NOMO-1 treated with dmso at 0.1 percent for 144 hours (cell line): ENCODE measurements around the gene C12orf56.
"Not testable (repeated sequence)": the region's sequence is repeated elsewhere in the genome, so short reads cannot be mapped to it uniquely, and the experiment has no call there.

ENCODE experiments used
- DNase-seq: peaks from one replicate; lab custom pipeline; 2025; ENCODE audit not compliant: unreplicated experiment; lab: John Stamatoyannopoulos, UW

Gene C12orf56

GRCh38 chr12:64240781-64241180 is 149.8 kb downstream of the C12orf56 start:
- DNase-seq = no peak

- no peak for DNase-seq
These were observed 153.2 kb downstream of the C12orf56 start for GRCh38 chr12:64237382-64237781.

GRCh38 chr12:64236549-64236948 is 154.0 kb downstream of the C12orf56 start:
- no peak for DNase-seq

GRCh38 chr12:64232196-64232595 is 158.4 kb downstream of the C12orf56 start:
- no peak for DNase-seq

GRCh38 chr12:64229796-64230195 is 160.8 kb downstream of the C12orf56 start:
- DNase-seq = no peak

GRCh38 chr12:64229240-64229639 is 161.3 kb downstream of the C12orf56 start:
- DNase-seq = no peak

- no peak for DNase-seq
These were observed 164.9 kb downstream of the C12orf56 start for GRCh38 chr12:64225626-64226025.

- peak; percentile 82 for DNase-seq
These were observed 168.4 kb downstream of the C12orf56 start, which contains the start of gene KICS2 for GRCh38 chr12:64222009-64222765. KICS2 (minus strand) TSS chr12:64222296; CDS start chr12:64222237, 59 bp downstream.

DNA sequence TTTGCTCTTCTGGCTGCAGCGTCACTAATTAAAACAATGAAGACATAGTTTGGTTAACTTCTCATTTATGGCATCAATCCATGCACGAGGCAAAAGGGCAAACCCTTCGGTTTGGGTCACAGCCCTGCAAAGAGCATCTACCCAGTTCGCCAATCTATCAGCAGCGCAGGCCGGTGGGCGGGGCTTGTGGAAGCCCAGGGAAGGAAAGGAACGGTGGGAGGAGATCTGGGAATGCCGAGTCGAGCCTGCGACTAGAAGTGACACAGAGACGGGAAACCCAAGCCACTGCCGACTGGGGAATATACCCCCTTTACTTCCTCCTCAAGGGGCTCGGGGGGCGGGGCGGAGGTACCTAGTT is 168.9 kb downstream of the C12orf56 start:
- peak; percentile 13 for DNase-seq

DNA sequence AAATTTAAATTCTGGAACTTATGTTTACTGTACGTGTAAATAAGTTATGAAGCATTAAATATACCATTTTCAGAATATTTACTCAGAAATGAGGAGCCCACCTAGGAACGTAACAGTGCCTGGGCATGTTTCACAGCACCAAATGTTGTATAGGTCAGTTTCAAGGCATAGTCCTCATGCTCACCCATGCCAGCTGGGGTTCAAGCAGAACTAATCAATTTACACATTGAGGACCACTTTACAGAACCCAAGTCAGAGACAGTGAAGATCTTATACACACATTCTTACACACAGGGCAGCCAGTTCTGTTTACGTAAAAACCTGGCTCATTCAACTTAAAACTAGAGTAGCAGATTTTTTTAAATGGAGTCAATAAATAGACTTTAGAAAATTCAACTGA is 170.5 kb downstream of the C12orf56 start:
- DNase-seq = no peak

- no peak for DNase-seq
These were observed 171.4 kb downstream of the C12orf56 start for GRCh38 chr12:64219145-64219544.

GRCh38 chr12:64218597-64218996 is 172.0 kb downstream of the C12orf56 start:
- no peak for DNase-seq

GRCh38 chr12:64217643-64218042 is 172.9 kb downstream of the C12orf56 start:
- not testable (repeated sequence) for DNase-seq

DNA sequence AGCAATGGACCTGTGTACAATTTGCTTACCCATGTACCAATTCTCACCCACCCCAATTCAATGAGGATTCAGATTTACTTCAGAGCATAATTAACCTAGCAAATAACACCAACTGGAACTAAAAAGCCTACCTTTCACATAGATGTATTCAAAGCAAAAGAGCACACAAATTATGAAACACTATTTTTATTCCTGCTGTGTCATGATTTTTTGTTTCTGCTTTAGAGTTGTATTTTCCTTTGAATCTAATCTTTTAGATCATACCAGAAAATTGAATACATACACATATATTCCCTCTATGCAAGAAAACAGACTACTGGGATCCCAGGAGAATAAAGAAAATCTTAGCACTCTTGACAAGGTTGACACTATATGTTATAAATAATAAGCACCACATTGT is 174.3 kb downstream of the C12orf56 start:
- DNase-seq = no peak
